HL-60 (cell line): ENCODE data around the gene ANKRA2.

Source experiments
- DNase-seq, 2 experiments: peaks; one replicate each; pipeline ENCODE4 v3.0.0-alpha.2; 2010 to 2020; ENCODE audit warnings: low read depth in 1 of 2, low spot score in 1 of 2
- H3K27ac ChIP-seq: fragments of 250-450 bp; sonication (Bioruptor Pico); replicated peaks from 2 replicates; pipeline ENCODE4 v1.5.1; 2020; ENCODE audit warnings: mild to moderate bottlenecking, moderate library complexity
- H3K27me3 ChIP-seq: fragments of 250-450 bp; sonication (Bioruptor Pico); 2 replicates; pipeline ENCODE4 v1.5.1; 2021; ENCODE audit warnings: mild to moderate bottlenecking, moderate library complexity; ENCODE audit not compliant: insufficient read depth, poor library complexity, severe bottlenecking
- H3K4me3 ChIP-seq: replicated peaks from 2 replicates; pipeline ENCODE4 v1.5.1; 2011; ENCODE audit warnings: mild to moderate bottlenecking, control low read depth, low read length; ENCODE audit not compliant: insufficient read depth
- GABPA ChIP-seq: IDR thresholded peaks from 2 replicates; pipeline ENCODE4 v1.6.1; 2012; ENCODE audit warnings: low read depth
- POLR2AphosphoS5 ChIP-seq: IDR thresholded peaks from 2 replicates; pipeline ENCODE4 v1.6.1; 2012; ENCODE audit warnings: low read depth
- SPI1 ChIP-seq: IDR thresholded peaks from 2 replicates; pipeline ENCODE4 v1.6.1; 2012; ENCODE audit warnings: low read depth, mild to moderate bottlenecking, borderline replicate concordance
- TF ChIP-seq, protein P1 (sequence below): IDR thresholded peaks from 2 replicates; pipeline ENCODE4 v1.6.1; 2012; ENCODE audit warnings: low read depth; ENCODE audit not compliant: insufficient replicate concordance
- TF ChIP-seq, protein P2 (sequence below): IDR thresholded peaks from one replicate; pipeline ENCODE4 v1.5.1; 2011; ENCODE audit warnings: low read length, control low read depth, inconsistent platforms; ENCODE audit not compliant: insufficient read depth

The ANKRA2 gene

DNA sequence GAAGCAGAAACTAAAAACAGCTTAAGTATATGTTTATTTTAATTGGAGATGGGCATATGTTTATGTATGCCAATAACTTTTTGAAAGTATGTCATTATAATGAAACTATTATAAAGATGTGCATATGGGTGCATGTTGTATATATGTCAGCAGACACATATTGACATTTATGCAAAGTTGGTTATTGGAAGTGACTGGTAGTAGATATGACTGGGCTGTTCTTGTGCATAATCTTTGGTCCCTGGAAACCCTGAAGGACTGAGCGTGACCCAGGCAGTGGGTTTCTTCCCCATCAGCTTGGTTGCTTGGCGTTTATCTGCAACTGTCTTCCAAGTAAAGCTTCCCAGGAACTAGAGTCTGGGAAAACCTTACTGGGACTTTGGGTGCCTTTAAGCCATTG lies 25.7 kb downstream of the ANKRA2 start:
- TF ChIP-seq, protein P1, sequence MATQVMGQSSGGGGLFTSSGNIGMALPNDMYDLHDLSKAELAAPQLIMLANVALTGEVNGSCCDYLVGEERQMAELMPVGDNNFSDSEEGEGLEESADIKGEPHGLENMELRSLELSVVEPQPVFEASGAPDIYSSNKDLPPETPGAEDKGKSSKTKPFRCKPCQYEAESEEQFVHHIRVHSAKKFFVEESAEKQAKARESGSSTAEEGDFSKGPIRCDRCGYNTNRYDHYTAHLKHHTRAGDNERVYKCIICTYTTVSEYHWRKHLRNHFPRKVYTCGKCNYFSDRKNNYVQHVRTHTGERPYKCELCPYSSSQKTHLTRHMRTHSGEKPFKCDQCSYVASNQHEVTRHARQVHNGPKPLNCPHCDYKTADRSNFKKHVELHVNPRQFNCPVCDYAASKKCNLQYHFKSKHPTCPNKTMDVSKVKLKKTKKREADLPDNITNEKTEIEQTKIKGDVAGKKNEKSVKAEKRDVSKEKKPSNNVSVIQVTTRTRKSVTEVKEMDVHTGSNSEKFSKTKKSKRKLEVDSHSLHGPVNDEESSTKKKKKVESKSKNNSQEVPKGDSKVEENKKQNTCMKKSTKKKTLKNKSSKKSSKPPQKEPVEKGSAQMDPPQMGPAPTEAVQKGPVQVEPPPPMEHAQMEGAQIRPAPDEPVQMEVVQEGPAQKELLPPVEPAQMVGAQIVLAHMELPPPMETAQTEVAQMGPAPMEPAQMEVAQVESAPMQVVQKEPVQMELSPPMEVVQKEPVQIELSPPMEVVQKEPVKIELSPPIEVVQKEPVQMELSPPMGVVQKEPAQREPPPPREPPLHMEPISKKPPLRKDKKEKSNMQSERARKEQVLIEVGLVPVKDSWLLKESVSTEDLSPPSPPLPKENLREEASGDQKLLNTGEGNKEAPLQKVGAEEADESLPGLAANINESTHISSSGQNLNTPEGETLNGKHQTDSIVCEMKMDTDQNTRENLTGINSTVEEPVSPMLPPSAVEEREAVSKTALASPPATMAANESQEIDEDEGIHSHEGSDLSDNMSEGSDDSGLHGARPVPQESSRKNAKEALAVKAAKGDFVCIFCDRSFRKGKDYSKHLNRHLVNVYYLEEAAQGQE: no peak
- TF ChIP-seq SPI1 (no peak), GABPA (no peak), POLR2AphosphoS5 (no peak)
- TF ChIP-seq, protein P2, sequence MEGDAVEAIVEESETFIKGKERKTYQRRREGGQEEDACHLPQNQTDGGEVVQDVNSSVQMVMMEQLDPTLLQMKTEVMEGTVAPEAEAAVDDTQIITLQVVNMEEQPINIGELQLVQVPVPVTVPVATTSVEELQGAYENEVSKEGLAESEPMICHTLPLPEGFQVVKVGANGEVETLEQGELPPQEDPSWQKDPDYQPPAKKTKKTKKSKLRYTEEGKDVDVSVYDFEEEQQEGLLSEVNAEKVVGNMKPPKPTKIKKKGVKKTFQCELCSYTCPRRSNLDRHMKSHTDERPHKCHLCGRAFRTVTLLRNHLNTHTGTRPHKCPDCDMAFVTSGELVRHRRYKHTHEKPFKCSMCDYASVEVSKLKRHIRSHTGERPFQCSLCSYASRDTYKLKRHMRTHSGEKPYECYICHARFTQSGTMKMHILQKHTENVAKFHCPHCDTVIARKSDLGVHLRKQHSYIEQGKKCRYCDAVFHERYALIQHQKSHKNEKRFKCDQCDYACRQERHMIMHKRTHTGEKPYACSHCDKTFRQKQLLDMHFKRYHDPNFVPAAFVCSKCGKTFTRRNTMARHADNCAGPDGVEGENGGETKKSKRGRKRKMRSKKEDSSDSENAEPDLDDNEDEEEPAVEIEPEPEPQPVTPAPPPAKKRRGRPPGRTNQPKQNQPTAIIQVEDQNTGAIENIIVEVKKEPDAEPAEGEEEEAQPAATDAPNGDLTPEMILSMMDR: no peak
- no peak for DNase-seq
- Histone ChIP-seq H3K27me3 (no peaks in the 10 kb centered on the region), H3K27ac (no peak overlapping the region), H3K4me3 (no peak overlapping the region)

DNA sequence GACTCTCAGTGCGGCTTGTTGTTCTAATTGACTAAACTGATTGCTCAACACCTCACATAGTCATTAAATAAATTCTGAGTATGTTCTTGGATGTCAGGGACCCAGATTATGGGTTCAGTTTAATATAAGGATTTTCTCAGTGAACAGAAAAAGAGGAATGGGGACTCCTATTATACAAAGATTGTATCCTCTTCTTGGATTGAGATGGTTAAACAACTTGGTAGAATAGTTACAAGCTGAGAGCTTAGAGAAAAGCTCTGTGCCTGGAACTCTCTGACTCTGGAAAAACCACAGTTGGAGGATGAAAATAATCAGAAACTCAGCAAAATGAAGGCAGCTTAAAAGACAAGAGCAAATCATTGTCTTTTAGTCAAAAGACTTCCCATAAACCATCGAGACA lies 30.5 kb downstream of the ANKRA2 start:
- Histone ChIP-seq H3K27ac (no peak overlapping the region), H3K27me3 (no peaks in the 10 kb centered on the region), H3K4me3 (no peak overlapping the region)
- TF ChIP-seq, protein P2: no peak
- TF ChIP-seq SPI1 (no peak), POLR2AphosphoS5 (no peak), GABPA (no peak)
- TF ChIP-seq, protein P1: no peak
- no peak for DNase-seq

DNA sequence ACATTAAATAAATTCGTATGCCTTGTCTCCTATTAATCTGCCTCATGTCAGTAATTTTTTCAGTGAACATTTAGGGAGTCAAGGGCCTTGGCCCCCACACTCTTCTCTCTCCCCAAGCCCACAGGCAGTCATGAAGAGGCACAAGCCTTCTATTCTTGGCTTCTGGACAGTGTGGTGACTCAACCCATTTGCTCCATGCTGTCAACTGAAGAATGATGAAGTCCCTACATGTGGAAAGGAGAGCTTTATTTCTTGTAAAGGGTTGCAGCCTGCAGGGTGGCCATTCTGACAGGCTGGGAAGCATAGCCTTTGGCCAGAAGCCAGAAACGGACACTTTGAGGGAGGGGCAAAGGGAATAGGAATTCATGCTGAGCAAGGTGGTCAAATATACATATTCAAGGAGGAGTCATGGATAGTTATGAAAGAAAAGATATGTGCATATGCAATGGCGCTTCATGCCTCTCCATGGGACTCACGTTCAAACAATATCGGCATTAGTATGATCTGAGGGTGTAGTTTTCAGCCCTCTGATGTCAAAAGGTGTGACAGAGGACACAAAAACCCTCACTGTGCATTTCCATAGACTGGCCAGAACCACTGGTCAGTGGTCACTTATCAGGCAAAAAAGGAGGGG lies 31.3 kb downstream of the ANKRA2 start:
- Histone ChIP-seq H3K27ac (no peak overlapping the region), H3K4me3 (no peak overlapping the region), H3K27me3 (no peaks in the 10 kb centered on the region)
- no peak for DNase-seq
- TF ChIP-seq, protein P1: no peak
- TF ChIP-seq SPI1: no peak
- TF ChIP-seq GABPA: no peak
- TF ChIP-seq, protein P2: no peak
- no peak for TF ChIP-seq POLR2AphosphoS5
